Keratinocyte (primary cell): Measurements from ENCODE around the gene CDC16. TPM values are rescaled to one million over a fixed set of nuclear protein-coding genes. Genes with fewer than 3 reads are reported as not detected.

Source experiments
- DNase-seq: peaks from one replicate; pipeline ENCODE4 v3.0.0-alpha.2; 2011; ENCODE audit warnings: low read depth, missing footprints, low spot score
- FAIRE-seq: peaks from 2 replicates; lab custom pipeline; 2011; peaks lifted over from hg19 to GRCh38; lab: Jason Lieb, UNC
- H2AFZ ChIP-seq: 2 replicates; pipeline ENCODE4 v1.6.0; 2012; ENCODE audit warnings: low read length, control low read depth, inconsistent platforms; ENCODE audit not compliant: control insufficient read depth
- H3K27ac ChIP-seq: 2 replicates; pipeline ENCODE4 v1.5.1; 2011; ENCODE audit warnings: low read length; ENCODE audit not compliant: control insufficient read depth, insufficient read depth
- H3K27me3 ChIP-seq: 3 replicates; pipeline ENCODE4 v1.6.0; 2011; ENCODE audit warnings: low read length; ENCODE audit not compliant: control insufficient read depth, insufficient read depth; ENCODE audit errors: extremely low read depth
- H3K36me3 ChIP-seq, 2 experiments: 2 replicates in 1 of 2; 3 replicates in 1 of 2; pipeline ENCODE4 v1.5.1; 2011; ENCODE audit warnings: low read length in 2 of 2, mild to moderate bottlenecking in 1 of 2; ENCODE audit not compliant: control insufficient read depth in 2 of 2, insufficient read depth in 2 of 2; ENCODE audit errors: extremely low read depth in 1 of 2
- H3K4me1 ChIP-seq: 3 replicates; pipeline ENCODE4 v1.5.1; 2011; ENCODE audit warnings: low read length; ENCODE audit not compliant: control insufficient read depth, insufficient read depth; ENCODE audit errors: extremely low read depth
- H3K4me2 ChIP-seq: 3 replicates; pipeline ENCODE4 v1.6.0; 2011; ENCODE audit warnings: low read depth, low read length; ENCODE audit not compliant: control insufficient read depth, insufficient read depth; ENCODE audit errors: extremely low read depth
- H3K4me3 ChIP-seq, 3 experiments: fragments of 200-600 bp in 1 of 3; sonication (generic) in 1 of 3; 2 replicates in 2 of 3; 3 replicates in 1 of 3; pipeline ENCODE4 v1.5.1; 2011 to 2016; ENCODE audit warnings: low read length in 3 of 3, mild to moderate bottlenecking in 3 of 3, control low read depth in 2 of 3, inconsistent platforms in 1 of 3, low read depth in 1 of 3, mixed read lengths in 1 of 3, mixed run types in 1 of 3, moderate library complexity in 1 of 3; ENCODE audit not compliant: control insufficient read depth in 2 of 3, insufficient read depth in 2 of 3; ENCODE audit errors: extremely low read depth in 1 of 3
- H3K79me2 ChIP-seq: 2 replicates; pipeline ENCODE4 v1.6.0; 2012; ENCODE audit warnings: low read length; ENCODE audit not compliant: control insufficient read depth, insufficient read depth
- H3K9ac ChIP-seq: 3 replicates; pipeline ENCODE4 v1.6.0; 2011; ENCODE audit warnings: low read length; ENCODE audit not compliant: control insufficient read depth, insufficient read depth; ENCODE audit errors: extremely low read depth
- H3K9me1 ChIP-seq: 3 replicates; pipeline ENCODE4 v1.6.0; 2011; ENCODE audit warnings: low read length; ENCODE audit not compliant: control insufficient read depth, insufficient read depth; ENCODE audit errors: extremely low read depth
- H3K9me3 ChIP-seq: 2 replicates; pipeline ENCODE4 v1.5.1; 2012; ENCODE audit warnings: low read depth, low read length; ENCODE audit not compliant: control insufficient read depth
- H4K20me1 ChIP-seq: 3 replicates; pipeline ENCODE4 v1.6.0; 2011; ENCODE audit warnings: low read length; ENCODE audit not compliant: control insufficient read depth, insufficient read depth; ENCODE audit errors: extremely low read depth
- CTCF ChIP-seq, 3 experiments: IDR thresholded peaks in 1 of 3; conservative IDR thresholded peaks in 1 of 3; optimal IDR thresholded peaks in 1 of 3; 2 replicates in 2 of 3; 3 replicates in 1 of 3; pipeline versions ENCODE3 to v1.5.1; 2011; ENCODE audit warnings: low read length in 3 of 3, mild to moderate bottlenecking in 3 of 3, moderate library complexity in 2 of 3, control low read depth in 1 of 3, inconsistent platforms in 1 of 3; ENCODE audit not compliant: insufficient read depth in 2 of 3; ENCODE audit errors: extremely low read depth in 1 of 3
- EZH2 ChIP-seq: IDR thresholded peaks from one replicate; pipeline ENCODE4 v1.6.1; 2012; ENCODE audit warnings: inconsistent platforms, mild to moderate bottlenecking, low read length, moderate library complexity
- dilution Hi-C: fragments of 300-500 bp; cut with MboI; formaldehyde crosslinking; loops from one replicate; pipeline ENCODE4 v1.7.0; 2020; ENCODE audit warnings: low sequenced_read_pairs; ENCODE audit not compliant: extremely low pct_ligation_motif_present
- polyA plus RNA-seq, 5 experiments: library from polyadenylated mRNA; depleted of rRNA in 3 of 5; stranded (reverse) in 3 of 5; stranded (forward) in 1 of 5; unstranded in 1 of 5; fragments of >200 nt; gene quantifications; 1 replicate in 1 of 5; 2 replicates in 3 of 5; 3 replicates in 1 of 5; pipeline versions ENCODE4 v1.2.1 to v1.2.3, GENCODE V29; 2011 to 2012; ENCODE audit warnings: missing spikeins in 2 of 5, low read depth in 1 of 5, low replicate concordance in 1 of 5

Gene CDC16
- polyA plus RNA-seq, 1 donor (not counting 4 experiments of a cell fraction or from before 2014, with no cell fraction given) = 91.8 TPM

- no peak for FAIRE-seq
- Histone ChIP-seq H3K9me1 (no peaks in the 10 kb centered on the region), H3K27me3 (no peaks in the 10 kb centered on the region), H3K9ac (no peak overlapping the region), H3K4me1 (peaks cover 9% of the 10 kb centered on the region), H3K4me2 (no peak overlapping the region), H3K27ac (no peak overlapping the region), H3K79me2 (no peaks in the 10 kb centered on the region), H3K36me3 (peaks cover 0 to 5% of the 10 kb centered on the region in 2 experiments), H3K9me3 (no peaks in the 10 kb centered on the region), H3K4me3 (no peak overlapping the region), H4K20me1 (no peaks in the 10 kb centered on the region), H2AFZ (no peak overlapping the region)
- dilution Hi-C loops = no loop called here
- TF ChIP-seq EZH2 = no peak
- no peak for TF ChIP-seq CTCF (optimal IDR thresholded peaks at IDR 0.05 in 1 of 3, IDR thresholded peaks at IDR 0.05 in 1 of 3, conservative IDR thresholded peaks at IDR 0.05 in 1 of 3; ENCODE audit: extremely low read depth in 1 of 3, insufficient read depth in 2 of 3, low read length in 3 of 3)
- no peak for DNase-seq
Observed at GRCh38 chr13:114309086-114309485, 74.4 kb downstream of the CDC16 start.

GRCh38 chr13:114309806-114310410 is 75.2 kb downstream of the CDC16 start:
- H3K27ac ChIP-seq = no peak overlapping the region
- FAIRE-seq = no peak
- dilution Hi-C loops = no loop called here

More at GRCh38 chr13:114309806-114310410, 75.2 kb downstream of the CDC16 start:
- DNase-seq = no peak
- no peaks in the 10 kb centered on the region for H3K27me3 ChIP-seq
- no peak overlapping the region for H3K9ac ChIP-seq
- H3K9me3 ChIP-seq = no peaks in the 10 kb centered on the region
- no peaks in the 10 kb centered on the region for H4K20me1 ChIP-seq
- H3K4me2 ChIP-seq = no peak overlapping the region
- TF ChIP-seq EZH2 = no peak
- no peak for TF ChIP-seq CTCF (optimal IDR thresholded peaks at IDR 0.05 in 1 of 3, IDR thresholded peaks at IDR 0.05 in 1 of 3, conservative IDR thresholded peaks at IDR 0.05 in 1 of 3; ENCODE audit: extremely low read depth in 1 of 3, insufficient read depth in 2 of 3, low read length in 3 of 3)
- peaks cover 6% of the 10 kb centered on the region for H3K79me2 ChIP-seq
- H2AFZ ChIP-seq = no peak overlapping the region
- peaks cover 9% of the 10 kb centered on the region for H3K4me1 ChIP-seq
- peaks cover 0 to 3% of the 10 kb centered on the region in 2 experiments for H3K36me3 ChIP-seq
- H3K4me3 ChIP-seq = no peak overlapping the region
- H3K9me1 ChIP-seq = no peaks in the 10 kb centered on the region
